Fibroblast of mammary gland (primary cell): Measurements from ENCODE around the gene GDF15.
A peak's percentile ranks its signal among the peaks of the same experiment; 100 is the strongest.
"Not testable (repeated sequence)": the region's sequence is repeated elsewhere in the genome, so short reads cannot be mapped to it uniquely, and the experiment has no call there.

Experiments used
- DNase-seq: peaks from one replicate; pipeline ENCODE4 v3.0.0-alpha.2; 2010; ENCODE audit warnings: low read depth
- H3K4me3 ChIP-seq: 2 replicates; pipeline ENCODE4 v1.5.1; 2011; ENCODE audit warnings: low read depth, mild to moderate bottlenecking, low read length, moderate library complexity; ENCODE audit not compliant: control insufficient read depth
- CTCF ChIP-seq: conservative IDR thresholded peaks from 2 replicates; pipeline ENCODE4 v1.5.1; 2011; ENCODE audit warnings: low read depth, low read length, inconsistent platforms; ENCODE audit not compliant: control insufficient read depth, insufficient read depth

Gene GDF15

GRCh38 chr19:18379803-18380747, 5.9 kb upstream of the GDF15 start:
- TF ChIP-seq CTCF: no peak
- H3K4me3 ChIP-seq: no peak overlapping the region
- peak; percentile 98 for DNase-seq

GRCh38 chr19:18380843-18381242, 5.1 kb upstream of the GDF15 start:
- H3K4me3 ChIP-seq: no peak overlapping the region
- TF ChIP-seq CTCF: no peak

GRCh38 chr19:18383622-18384021, 2.3 kb upstream of the GDF15 start:
- not testable (repeated sequence) for DNase-seq, H3K4me3 ChIP-seq

More at GRCh38 chr19:18380843-18381242, 5.1 kb upstream of the GDF15 start:
- no peak for DNase-seq

- H3K4me3 ChIP-seq: no peak overlapping the region
- DNase-seq: no peak
- no peak for TF ChIP-seq CTCF
These were observed 1.2 kb upstream of the GDF15 start for GRCh38 chr19:18384775-18385174.

- no peak for DNase-seq
- no peak for TF ChIP-seq CTCF
- no peak overlapping the region for H3K4me3 ChIP-seq
These were observed 641 bp upstream of the GDF15 start for GRCh38 chr19:18385359-18385674.

- DNase-seq: no peak
- H3K4me3 ChIP-seq: peak overlapping the region; percentile 67
- no peak for TF ChIP-seq CTCF
These were observed 749 bp downstream of the GDF15 start for GRCh38 chr19:18386543-18387271.
